Ishikawa (cell line): ENCODE data around the gene CDR2.

Experiments used
- CEBPB ChIP-seq: IDR thresholded peaks from 2 replicates; pipeline ENCODE4 v1.6.1; 2012
- CREB1 ChIP-seq: IDR thresholded peaks from 2 replicates; pipeline ENCODE4 v1.6.1; 2012; ENCODE audit warnings: low read depth
- EGR1 ChIP-seq: IDR thresholded peaks from 2 replicates; pipeline ENCODE4 v1.6.1; 2012
- EP300 ChIP-seq: IDR thresholded peaks from 2 replicates; pipeline ENCODE4 v1.6.1; 2012; ENCODE audit warnings: borderline replicate concordance
- FOXM1 ChIP-seq: IDR thresholded peaks from 2 replicates; pipeline ENCODE4 v1.6.1; 2012; ENCODE audit warnings: low read depth, borderline replicate concordance
- MAX ChIP-seq: IDR thresholded peaks from 2 replicates; pipeline ENCODE4 v1.6.1; 2012
- NFIC ChIP-seq: IDR thresholded peaks from 2 replicates; pipeline ENCODE4 v1.6.1; 2012
- RAD21 ChIP-seq: IDR thresholded peaks from 2 replicates; pipeline ENCODE4 v1.6.1; 2012; ENCODE audit warnings: low read depth
- REST ChIP-seq: IDR thresholded peaks from 2 replicates; pipeline ENCODE4 v1.6.1; 2012; ENCODE audit warnings: low read depth, mild to moderate bottlenecking
- TAF1 ChIP-seq: IDR thresholded peaks from 2 replicates; pipeline ENCODE4 v1.6.1; 2012; ENCODE audit warnings: low read depth, mild to moderate bottlenecking
- TCF12 ChIP-seq: IDR thresholded peaks from 2 replicates; pipeline ENCODE4 v1.6.1; 2012; ENCODE audit warnings: low read depth
- TEAD4 ChIP-seq: IDR thresholded peaks from 2 replicates; pipeline ENCODE4 v1.6.1; 2012
- USF1 ChIP-seq: IDR thresholded peaks from 2 replicates; pipeline ENCODE4 v1.6.1; 2012
- YY1 ChIP-seq: IDR thresholded peaks from 2 replicates; pipeline ENCODE4 v1.6.1; 2012; ENCODE audit warnings: low read depth
- ZBTB7A ChIP-seq: IDR thresholded peaks from 2 replicates; pipeline ENCODE4 v1.6.1; 2012; ENCODE audit warnings: low read depth

CDR2 gene

GRCh38 chr16:22413819-22414218, 39.4 kb upstream of the CDR2 start:
- no peak for TF ChIP-seq YY1
- no peak for TF ChIP-seq EGR1
- no peak for TF ChIP-seq EP300
- TF ChIP-seq RAD21 = no peak
- no peak for TF ChIP-seq TCF12
- TF ChIP-seq MAX = no peak
- TF ChIP-seq TEAD4 = no peak

GRCh38 chr16:22407486-22407885, 33.1 kb upstream of the CDR2 start:
- TF ChIP-seq RAD21 = no peak
- no peak for TF ChIP-seq MAX
- no peak for TF ChIP-seq YY1
- no peak for TF ChIP-seq TEAD4
- no peak for TF ChIP-seq FOXM1
- no peak for TF ChIP-seq USF1
- no peak for TF ChIP-seq EGR1
- no peak for TF ChIP-seq TCF12
- TF ChIP-seq EP300 = no peak
- no peak for TF ChIP-seq REST
- no peak for TF ChIP-seq TAF1
- no peak for TF ChIP-seq CREB1
- TF ChIP-seq CEBPB = no peak
- no peak for TF ChIP-seq NFIC
- no peak for TF ChIP-seq ZBTB7A

GRCh38 chr16:22402191-22402590, 27.8 kb upstream of the CDR2 start:
- TF ChIP-seq TCF12 = no peak
- no peak for TF ChIP-seq CREB1
- TF ChIP-seq EP300 = no peak
- TF ChIP-seq MAX = no peak
- TF ChIP-seq TEAD4 = no peak
- TF ChIP-seq ZBTB7A = no peak
- TF ChIP-seq FOXM1 = no peak
- no peak for TF ChIP-seq CEBPB
- no peak for TF ChIP-seq REST
- no peak for TF ChIP-seq TAF1
- TF ChIP-seq RAD21 = no peak
- no peak for TF ChIP-seq USF1
- no peak for TF ChIP-seq NFIC
- no peak for TF ChIP-seq YY1
- TF ChIP-seq EGR1 = no peak

- TF ChIP-seq EGR1 (no peak), MAX (no peak), RAD21 (no peak), TAF1 (no peak), CEBPB (no peak), CREB1 (no peak), ZBTB7A (no peak), EP300 (no peak), FOXM1 (no peak), NFIC (no peak), REST (no peak), USF1 (no peak), TEAD4 (no peak), TCF12 (no peak), YY1 (no peak)
Observed at GRCh38 chr16:22400900-22401299, 26.5 kb upstream of the CDR2 start.
